ENCODE data around the gene GSG1L2. TPM values are rescaled to one million over a fixed set of nuclear protein-coding genes. Genes with fewer than 3 reads are reported as not detected.

Gene GSG1L2
- polyA plus RNA-seq, 3 donors = not detected

DNA sequence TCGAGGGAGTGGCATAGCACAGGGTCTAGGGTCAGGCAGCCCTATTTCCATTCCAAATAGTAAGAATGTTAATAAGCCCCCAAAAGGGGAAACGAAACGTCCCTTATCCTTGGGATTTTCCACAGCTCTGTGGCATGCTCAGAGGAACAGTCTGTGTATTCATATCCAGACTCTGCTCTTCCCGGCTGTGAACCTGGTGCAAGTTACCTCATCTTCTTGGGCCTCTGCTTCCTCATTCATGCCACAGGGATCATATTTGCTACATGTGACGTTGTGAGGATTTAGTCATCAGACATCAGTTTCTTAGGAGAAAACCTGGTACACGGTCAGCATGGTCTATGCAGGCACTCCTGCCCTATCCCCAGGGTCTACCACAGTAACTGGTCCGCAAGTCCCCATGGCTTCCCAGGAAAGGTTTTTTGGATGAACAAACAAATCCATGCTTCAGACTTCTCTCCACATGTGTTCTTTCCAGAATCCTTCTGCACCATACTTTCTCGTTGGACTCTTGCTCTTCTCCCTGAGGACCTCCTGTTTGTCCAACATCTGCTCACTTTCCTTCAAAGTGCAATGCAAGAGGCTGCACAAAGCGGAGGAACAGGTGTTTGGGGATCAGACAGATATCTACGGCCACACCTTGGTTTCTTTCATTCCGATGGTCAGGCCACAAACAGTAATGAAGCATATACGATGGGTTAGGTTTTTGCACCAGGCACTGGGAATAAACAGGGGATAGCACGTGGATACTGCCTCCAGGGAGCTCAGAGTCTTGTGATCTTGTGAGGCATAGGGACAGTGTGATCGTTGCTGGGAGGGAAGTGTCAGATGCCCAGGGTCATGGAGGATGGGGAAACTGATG lies 21.5 kb upstream of the GSG1L2 start:
- 89% methylated on average over 11 of the region's 14 CpGs for WGBS (ENCODE audit: insufficient coverage)
- no peak overlapping the region for H3K4me2 ChIP-seq (replicated peaks; ENCODE audit: extremely low read depth, low read length, poor library complexity, severe bottlenecking)
- no peaks in the 10 kb centered on the region for H3K4me1 ChIP-seq (ENCODE audit: control insufficient read depth in 1 of 2, insufficient read depth in 2 of 2, low read length in 2 of 2)
- no peak overlapping the region for H3K9ac ChIP-seq (ENCODE audit: insufficient read depth, low read length, poor library complexity, severe bottlenecking)
- Mint-ChIP-seq H3K27ac (no peak overlapping the region), H3K4me3 (no peak overlapping the region), H3K9me3 (peaks cover 0 to 3% (median 0%) of the 10 kb centered on the region in 7 donors), H3K4me1 (no peaks in the 10 kb centered on the region), H3K27me3 (ENCODE audit: low read depth in 3 of 3) (peaks cover 4 to 9% (median 8%) of the 10 kb centered on the region in 3 donors), H3K36me3 (no peaks in the 10 kb centered on the region)
- no peak overlapping the region for H3K4me3 ChIP-seq (replicated peaks in 1 of 3; ENCODE audit: low read depth in 2 of 3, low read length in 3 of 3)
- no peaks in the 10 kb centered on the region for H4K20me1 ChIP-seq (ENCODE audit: insufficient read depth, low read length)
- no peaks in the 10 kb centered on the region for H3K9me3 ChIP-seq (replicated peaks in 1 of 2; ENCODE audit: control insufficient read depth in 1 of 2, insufficient read depth in 1 of 2, low read length in 2 of 2)
- DNase-seq = no peak
- H3K27ac ChIP-seq (ENCODE audit: low read depth in 1 of 2, low read length in 2 of 2) = no peak overlapping the region
- no peak overlapping the region for H2AFZ ChIP-seq (ENCODE audit: insufficient read depth, low read depth, low read length, poor library complexity, severe bottlenecking)
- intact Hi-C loops (cut with micrococcal nuclease) = no loop called here
- peaks cover 0 to 3% of the 10 kb centered on the region in 2 donors for H3K27me3 ChIP-seq (ENCODE audit: control insufficient read depth in 2 of 2, insufficient read depth in 2 of 2, low read length in 2 of 2)
- no peaks in the 10 kb centered on the region for H3K79me2 ChIP-seq (ENCODE audit: insufficient read depth, low read length)
- TF ChIP-seq CTCF (IDR thresholded peaks at IDR 0.05) = no peak
- H3K36me3 ChIP-seq (replicated peaks in 1 of 2; ENCODE audit: control insufficient read depth in 1 of 2, insufficient read depth in 2 of 2, low read length in 2 of 2) = no peaks in the 10 kb centered on the region

DNA sequence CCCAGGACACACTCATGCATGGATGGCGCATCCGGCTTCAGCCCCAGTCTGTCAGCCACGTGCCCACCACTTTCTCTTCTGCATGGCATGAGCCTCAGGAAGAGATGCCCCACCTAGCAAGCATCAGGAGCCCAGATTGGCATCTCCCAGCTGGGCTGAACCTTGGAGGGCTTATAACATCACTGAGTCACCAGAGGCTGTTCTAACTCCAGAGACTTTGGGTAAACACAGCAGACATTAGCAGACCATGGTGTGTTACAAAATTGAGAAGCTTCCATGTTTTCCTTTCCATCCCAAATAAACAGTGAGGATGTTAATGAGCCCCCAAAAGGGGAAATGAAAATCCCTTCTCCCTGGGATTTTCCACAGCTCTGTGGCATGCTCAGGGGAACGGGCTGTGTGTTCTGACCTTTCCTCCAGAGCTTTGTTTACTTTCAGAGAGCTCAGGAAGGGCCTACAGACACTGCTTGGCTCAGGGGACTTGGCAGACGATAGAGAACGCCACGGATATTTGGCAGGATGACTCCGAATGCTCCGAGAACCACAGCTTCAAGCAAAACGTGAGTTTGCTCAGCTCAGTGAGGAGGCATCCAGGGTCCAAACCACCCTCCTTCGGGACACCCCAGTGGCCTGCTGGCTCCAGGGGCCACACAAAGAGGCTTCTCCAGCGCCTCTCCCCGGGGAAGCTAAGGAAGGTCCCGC lies 20.3 kb upstream of the GSG1L2 start:
- peaks cover 4 to 10% (median 9%) of the 10 kb centered on the region in 3 donors for H3K27me3 Mint-ChIP-seq (ENCODE audit: low read depth in 3 of 3)
- H4K20me1 ChIP-seq (ENCODE audit: insufficient read depth, low read length) = no peaks in the 10 kb centered on the region
- H3K27me3 ChIP-seq (ENCODE audit: control insufficient read depth in 2 of 2, insufficient read depth in 2 of 2, low read length in 2 of 2) = peaks cover 0 to 3% of the 10 kb centered on the region in 2 donors
- DNase-seq = no peak
- H3K4me1 ChIP-seq (ENCODE audit: control insufficient read depth in 1 of 2, insufficient read depth in 2 of 2, low read length in 2 of 2) = no peaks in the 10 kb centered on the region
- no peak overlapping the region for H3K4me3 ChIP-seq (replicated peaks in 1 of 3; ENCODE audit: low read depth in 2 of 3, low read length in 3 of 3)
- intact Hi-C loops (cut with micrococcal nuclease) = no loop called here
- no peak overlapping the region for H3K9ac ChIP-seq (ENCODE audit: insufficient read depth, low read length, poor library complexity, severe bottlenecking)
- no peaks in the 10 kb centered on the region for H3K36me3 ChIP-seq (replicated peaks in 1 of 2; ENCODE audit: control insufficient read depth in 1 of 2, insufficient read depth in 2 of 2, low read length in 2 of 2)
- H3K36me3 Mint-ChIP-seq = no peaks in the 10 kb centered on the region
- no peaks in the 10 kb centered on the region for H3K4me1 Mint-ChIP-seq
- no peak overlapping the region for H3K27ac Mint-ChIP-seq
- WGBS (ENCODE audit: insufficient coverage) = 83% methylated on average over 14 of the region's 14 CpGs
- no peak overlapping the region for H2AFZ ChIP-seq (ENCODE audit: insufficient read depth, low read depth, low read length, poor library complexity, severe bottlenecking)
- H3K9me3 Mint-ChIP-seq = peaks cover 0 to 2% (median 0%) of the 10 kb centered on the region in 7 donors
- TF ChIP-seq CTCF (IDR thresholded peaks at IDR 0.05) = no peak
- no peaks in the 10 kb centered on the region for H3K9me3 ChIP-seq (replicated peaks in 1 of 2; ENCODE audit: control insufficient read depth in 1 of 2, insufficient read depth in 1 of 2, low read length in 2 of 2)
- H3K79me2 ChIP-seq (ENCODE audit: insufficient read depth, low read length) = no peaks in the 10 kb centered on the region
- no peak overlapping the region for H3K27ac ChIP-seq (ENCODE audit: low read depth in 1 of 2, low read length in 2 of 2)
- no peak overlapping the region for H3K4me3 Mint-ChIP-seq
- H3K4me2 ChIP-seq (replicated peaks; ENCODE audit: extremely low read depth, low read length, poor library complexity, severe bottlenecking) = no peak overlapping the region
